GM06990 (cell line): ENCODE results near the gene SUMO4.

ENCODE experiments used
- DNase-seq: peaks from one replicate; pipeline ENCODE4 v3.0.0-alpha.2; 2011; ENCODE audit not compliant: insufficient read length; ENCODE audit errors: extremely low read depth
- H3K27me3 ChIP-seq: replicated peaks from 2 replicates; pipeline ENCODE4 v1.6.0; 2011; ENCODE audit warnings: low read length; ENCODE audit not compliant: control insufficient read depth, insufficient read depth
- H3K36me3 ChIP-seq: 2 replicates; pipeline ENCODE4 v1.5.1; 2011; ENCODE audit warnings: low read length; ENCODE audit not compliant: control insufficient read depth, insufficient read depth
- H3K4me3 ChIP-seq: replicated peaks from 2 replicates; pipeline ENCODE4 v1.5.1; 2011; ENCODE audit warnings: low read depth, mild to moderate bottlenecking, control low read depth, low read length
- CTCF ChIP-seq: IDR thresholded peaks from 2 replicates; pipeline ENCODE4 v1.5.1; 2011; ENCODE audit warnings: low read length, control low read depth, mild to moderate bottlenecking, inconsistent platforms; ENCODE audit not compliant: insufficient read depth, poor library complexity, severe bottlenecking

The SUMO4 gene

GRCh38 chr6:149368065-149368464 lies 32.0 kb upstream of the SUMO4 start:
- TF ChIP-seq CTCF, result no peak
- no peaks in the 10 kb centered on the region for H3K27me3 ChIP-seq
- DNase-seq, result no peak
- no peak overlapping the region for H3K4me3 ChIP-seq
- H3K36me3 ChIP-seq, result no peaks in the 10 kb centered on the region

- TF ChIP-seq CTCF, result no peak
- DNase-seq, result no peak
- Histone ChIP-seq H3K4me3 (no peak overlapping the region), H3K27me3 (no peaks in the 10 kb centered on the region), H3K36me3 (peaks cover 2% of the 10 kb centered on the region)
Observed at GRCh38 chr6:149371154-149371553, 28.9 kb upstream of the SUMO4 start.

GRCh38 chr6:149372062-149372461 lies 28.0 kb upstream of the SUMO4 start:
- Histone ChIP-seq H3K36me3 (peaks cover 2% of the 10 kb centered on the region), H3K4me3 (no peak overlapping the region), H3K27me3 (no peaks in the 10 kb centered on the region)
- no peak for DNase-seq
- TF ChIP-seq CTCF, result no peak

- no peak for DNase-seq
- TF ChIP-seq CTCF, result no peak
- Histone ChIP-seq H3K4me3 (no peak overlapping the region), H3K36me3 (peaks cover 6% of the 10 kb centered on the region), H3K27me3 (no peaks in the 10 kb centered on the region)
Observed at GRCh38 chr6:149373511-149373910, 26.6 kb upstream of the SUMO4 start.

- Histone ChIP-seq H3K27me3 (no peaks in the 10 kb centered on the region), H3K4me3 (no peak overlapping the region), H3K36me3 (peaks cover 15% of the 10 kb centered on the region)
- no peak for TF ChIP-seq CTCF
- no peak for DNase-seq
Observed at GRCh38 chr6:149379977-149380376, 20.1 kb upstream of the SUMO4 start.

- H3K4me3 ChIP-seq, result no peak overlapping the region
- peaks cover 15% of the 10 kb centered on the region for H3K36me3 ChIP-seq
- no peaks in the 10 kb centered on the region for H3K27me3 ChIP-seq
- TF ChIP-seq CTCF, result no peak
- no peak for DNase-seq
Observed at GRCh38 chr6:149380523-149380922, 19.5 kb upstream of the SUMO4 start.
